HFFc6 (cell line): Measurements from ENCODE around the gene SMG6. TPM values are rescaled to one million over a fixed set of nuclear protein-coding genes. Genes with fewer than 3 reads are reported as not detected.
A peak's percentile ranks its signal among the peaks of the same experiment; 100 is the strongest.

Experiments
- DNase-seq: peaks from one replicate; pipeline ENCODE4 v3.0.0-alpha.2; 2018
- H3K27ac Mint-ChIP-seq: 2 replicates; pipeline ENCODE4 v1.8.0; 2020; ENCODE audit warnings: mild to moderate bottlenecking, mixed read lengths
- H3K27me3 Mint-ChIP-seq: 2 replicates; pipeline ENCODE4 v1.8.0; 2021; ENCODE audit warnings: mild to moderate bottlenecking, moderate library complexity, mixed read lengths; ENCODE audit not compliant: insufficient read depth
- H3K36me3 Mint-ChIP-seq: 2 replicates; pipeline ENCODE4 v1.8.0; 2021; ENCODE audit warnings: low read depth, mixed read lengths
- H3K4me1 Mint-ChIP-seq: 2 replicates; pipeline ENCODE4 v1.8.0; 2020; ENCODE audit warnings: low read depth, mixed read lengths
- H3K4me3 Mint-ChIP-seq: 2 replicates; pipeline ENCODE4 v1.8.0; 2020; ENCODE audit warnings: mild to moderate bottlenecking, moderate library complexity, mixed read lengths
- H3K9me3 Mint-ChIP-seq: 2 replicates; pipeline ENCODE4 v1.8.0; 2020; ENCODE audit warnings: mild to moderate bottlenecking, mixed read lengths
- CTCF ChIP-seq: fragments of 200-600 bp; sonication (generic); IDR thresholded peaks from 2 replicates; pipeline ENCODE4 v1.5.0; 2021; ENCODE audit warnings: antibody characterized with exemption, mild to moderate bottlenecking
- total RNA-seq, 6 experiments: library from RNA; stranded (reverse); fragmentation: NEBNext Ultra II Directional; extraction: Animal tissue kit (Norgen Biotek cat#: 25700); gene quantifications; 2 replicates in 1 of 6; 3 replicates in 5 of 6; pipeline ENCODE4 v1.2.3, GENCODE V29; 2021

SMG6 gene
- total RNA-seq, 6 experiments from 2014 or later, result 29.5 to 37.4 (median 31.8) TPM

- H3K9me3 Mint-ChIP-seq, result no peaks in the 10 kb centered on the region
- H3K4me1 Mint-ChIP-seq, result peaks cover 45% of the 10 kb centered on the region
- peak overlapping the region; percentile 96 for H3K27ac Mint-ChIP-seq
- peak overlapping the region; percentile 93 for H3K4me3 Mint-ChIP-seq
- H3K27me3 Mint-ChIP-seq, result no peaks in the 10 kb centered on the region; the same call in none of the 2 replicates
- TF ChIP-seq CTCF, result no peak
- no peak for DNase-seq
- H3K36me3 Mint-ChIP-seq, result peaks cover 48% of the 10 kb centered on the region
Observed at GRCh38 chr17:2040942-2041560, 262.5 kb downstream of the SMG6 start.

- Mint-ChIP-seq H3K4me3 (no peak overlapping the region; the same call in 1 of the 2 replicates), H3K27me3 (no peaks in the 10 kb centered on the region; the same call in none of the 2 replicates), H3K27ac (peak overlapping the region; percentile 96), H3K36me3 (peaks cover 49% of the 10 kb centered on the region), H3K9me3 (no peaks in the 10 kb centered on the region), H3K4me1 (peaks cover 47% of the 10 kb centered on the region)
- no peak for TF ChIP-seq CTCF
- no peak for DNase-seq
Observed at GRCh38 chr17:2040219-2040827, 263.3 kb downstream of the SMG6 start.

GRCh38 chr17:2037155-2037554 is 266.4 kb downstream of the SMG6 start:
- TF ChIP-seq CTCF, result no peak
- H3K4me1 Mint-ChIP-seq, result peaks cover 37% of the 10 kb centered on the region
- H3K9me3 Mint-ChIP-seq, result no peaks in the 10 kb centered on the region
- no peaks in the 10 kb centered on the region; the same call in none of the 2 replicates for H3K27me3 Mint-ChIP-seq
- H3K4me3 Mint-ChIP-seq, result no peak overlapping the region
- no peak overlapping the region for H3K27ac Mint-ChIP-seq
- DNase-seq, result no peak
- H3K36me3 Mint-ChIP-seq, result peaks cover 28% of the 10 kb centered on the region

GRCh38 chr17:2035541-2036488 is 267.8 kb downstream of the SMG6 start:
- peak overlapping the region; percentile 52 for H3K27ac Mint-ChIP-seq
- H3K4me3 Mint-ChIP-seq, result peak overlapping the region; percentile 17
- H3K27me3 Mint-ChIP-seq, result no peaks in the 10 kb centered on the region; the same call in none of the 2 replicates
- peaks cover 39% of the 10 kb centered on the region for H3K4me1 Mint-ChIP-seq
- no peak for DNase-seq
- peaks cover 28% of the 10 kb centered on the region for H3K36me3 Mint-ChIP-seq
- no peaks in the 10 kb centered on the region for H3K9me3 Mint-ChIP-seq
- TF ChIP-seq CTCF, result no peak

GRCh38 chr17:2034806-2035540 is 268.6 kb downstream of the SMG6 start:
- no peak for TF ChIP-seq CTCF
- peak overlapping the region; percentile 69 for H3K4me3 Mint-ChIP-seq
- H3K4me1 Mint-ChIP-seq, result peaks cover 38% of the 10 kb centered on the region
- DNase-seq, result peak; percentile 90
- peaks cover 30% of the 10 kb centered on the region for H3K36me3 Mint-ChIP-seq
- no peaks in the 10 kb centered on the region for H3K9me3 Mint-ChIP-seq
- no peaks in the 10 kb centered on the region; the same call in 1 of the 2 replicates for H3K27me3 Mint-ChIP-seq
- peak overlapping the region; percentile 66 for H3K27ac Mint-ChIP-seq
